NCI-H2196 treated with DMSO at 0.1 percent for 48 hours (cell line): ENCODE measurements around the gene WASHC2C.
"Not testable (repeated sequence)": the region's sequence is repeated elsewhere in the genome, so short reads cannot be mapped to it uniquely, and the experiment has no call there.

Experiments
- DNase-seq: peaks from one replicate; lab custom pipeline; 2025; ENCODE audit not compliant: unreplicated experiment; lab: John Stamatoyannopoulos, UW

Gene WASHC2C

GRCh38 chr10:45761622-45762021, 34.6 kb downstream of the WASHC2C start:
- DNase-seq: not testable (repeated sequence)

GRCh38 chr10:45763037-45763436, 36.0 kb downstream of the WASHC2C start:
- DNase-seq: not testable (repeated sequence)

- not testable (repeated sequence) for DNase-seq
Observed at GRCh38 chr10:45768334-45768733, 41.3 kb downstream of the WASHC2C start.

GRCh38 chr10:45771757-45772461, 44.8 kb downstream of the WASHC2C start:
- DNase-seq: not testable (repeated sequence)

GRCh38 chr10:45786217-45786616, 59.2 kb downstream of the WASHC2C start:
- DNase-seq: not testable (repeated sequence)

GRCh38 chr10:45787212-45787741, 60.2 kb downstream of the WASHC2C start:
- DNase-seq: not testable (repeated sequence)

GRCh38 chr10:45789991-45790390, 62.9 kb downstream of the WASHC2C start:
- not testable (repeated sequence) for DNase-seq

- not testable (repeated sequence) for DNase-seq
Observed at GRCh38 chr10:45790694-45791426, 63.8 kb downstream of the WASHC2C start.

- DNase-seq: not testable (repeated sequence)
Observed at GRCh38 chr10:45794761-45795160, 67.7 kb downstream of the WASHC2C start.

- not testable (repeated sequence) for DNase-seq
Observed at GRCh38 chr10:45803060-45804010, 76.3 kb downstream of the WASHC2C start.

- DNase-seq: not testable (repeated sequence)
Observed at GRCh38 chr10:45804996-45805395, 77.9 kb downstream of the WASHC2C start.

- no peak for DNase-seq
Observed at GRCh38 chr10:45809837-45810236, 82.8 kb downstream of the WASHC2C start.

- DNase-seq: no peak
Observed at GRCh38 chr10:45811075-45811474, 84.0 kb downstream of the WASHC2C start.

- DNase-seq: not testable (repeated sequence)
Observed at GRCh38 chr10:45812959-45813358, 85.9 kb downstream of the WASHC2C start.

- not testable (repeated sequence) for DNase-seq
Observed at GRCh38 chr10:45814146-45814545, 87.1 kb downstream of the WASHC2C start.

- DNase-seq: no peak
Observed at GRCh38 chr10:45817130-45817859, 90.2 kb downstream of the WASHC2C start.

GRCh38 chr10:45817912-45818311, 90.8 kb downstream of the WASHC2C start:
- no peak for DNase-seq

- no peak for DNase-seq
Observed at GRCh38 chr10:45819552-45819951, 92.5 kb downstream of the WASHC2C start.

- not testable (repeated sequence) for DNase-seq
Observed at GRCh38 chr10:45820107-45820830, 93.2 kb downstream of the WASHC2C start.
